Dermis lymphatic vessel endothelial cell (primary cell): ENCODE results near the gene ZNF879. TPM values are rescaled to one million over a fixed set of nuclear protein-coding genes. Genes with fewer than 3 reads are reported as not detected.

Source experiments
- total RNA-seq: library from RNA; depleted of rRNA; stranded (reverse); fragments of >200 nt; gene quantifications from 2 replicates; pipeline ENCODE4 v1.2.1, GENCODE V29; 2014

Gene ZNF879
- 3.8 and 6.4 TPM in 2 replicates for total RNA-seq

GRCh38 chr5:179023528-179024189 lies at the start of gene ZNF879:
TSS of gene ZNF879 (plus strand) at chr5:179023804. CDS start at chr5:179025005, 1,201 bp downstream.

GRCh38 chr5:178994580-178995340 lies 28.8 kb upstream of the ZNF879 start, which contains the start of gene GRM6:
TSS of gene GRM6 (minus strand) at chr5:178995320. CDS start at chr5:178994944, 376 bp downstream.

DNA sequence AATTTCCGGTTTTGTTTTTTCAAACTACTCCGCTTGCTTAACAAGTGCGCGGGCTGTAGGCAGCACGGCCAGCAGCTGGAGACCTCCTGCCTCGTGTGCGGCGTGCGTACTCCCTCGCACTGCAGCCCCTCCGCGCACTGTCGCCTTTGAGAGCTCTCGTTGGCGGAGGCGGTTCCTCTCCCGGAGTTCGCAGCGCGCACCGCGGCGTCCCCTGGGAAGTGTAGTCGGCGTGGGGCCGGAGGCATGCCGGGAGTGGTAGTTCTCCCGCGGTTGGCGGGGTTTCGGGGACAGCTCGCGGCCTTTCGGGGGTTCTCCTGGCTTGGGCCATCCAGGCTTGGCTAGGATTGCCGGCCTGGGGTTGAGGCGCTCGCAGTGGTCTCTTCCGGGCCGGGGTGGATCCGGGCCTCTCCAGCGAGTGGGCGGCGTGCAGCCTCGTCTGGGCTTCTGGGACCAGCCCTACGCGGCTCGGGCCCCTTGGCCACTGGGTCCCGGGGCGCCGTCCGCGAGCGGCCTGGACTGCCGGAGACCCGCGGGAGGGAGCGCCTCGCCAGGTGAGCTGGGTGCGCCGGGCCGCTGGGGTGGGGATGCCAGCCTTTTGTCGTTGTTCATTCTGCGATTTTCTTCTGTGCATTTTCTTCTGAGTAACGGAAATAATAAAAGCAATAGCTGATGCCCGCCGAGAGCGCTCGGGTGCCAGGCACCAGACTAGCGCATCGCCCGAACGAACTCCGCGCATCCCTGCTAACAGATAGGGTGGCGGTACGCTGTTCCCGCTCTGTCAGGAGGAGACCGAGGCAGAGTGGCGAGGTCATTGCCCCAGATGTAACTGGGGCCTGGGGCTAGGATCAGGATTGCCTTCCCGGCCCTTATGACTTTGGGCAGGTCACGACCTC lies 36.8 kb downstream of the ZNF879 start, which contains the start of gene ZNF354C:
Gene ZNF354C, plus strand, starts transcription at position 258 of the 893 bp plus-strand sequence. CDS start 1,696 bp downstream, outside the sequence.

Other genes starting within 250 kb of the ZNF879 start
- gene ZNF354B, start 163.9 kb upstream of the ZNF879 start, total RNA-seq, result 7.3 and 10.8 TPM in 2 replicates
- gene ZFP2, start 127.9 kb upstream of the ZNF879 start, total RNA-seq, result 0.33 and 0.52 TPM in 2 replicates
- 0.09 and 0.11 TPM in 2 replicates for gene ZNF454, start 82.6 kb upstream of the ZNF879 start, total RNA-seq
- gene GRM6, start 28.5 kb upstream of the ZNF879 start, total RNA-seq, result not detected in 2 replicates
- gene ZNF354C, start 36.6 kb downstream of the ZNF879 start, total RNA-seq, result 6.2 and 7.7 TPM in 2 replicates